OCI-LY3 (cell line): ENCODE data around the gene HTATIP2.

Experiments used
- EZH2phosphoT487 ChIP-seq: fragments of 200-600 bp; shearing (Covaris generic); IDR thresholded peaks from 2 replicates; pipeline ENCODE4 v1.6.1; 2018; ENCODE audit warnings: antibody characterized with exemption, mixed run types, low read depth
- TF ChIP-seq, protein P1 (sequence below): fragments of 200-600, 300-600 bp; sonication (generic); IDR thresholded peaks from 2 replicates; pipeline ENCODE4 v1.5.1; 2014; ENCODE audit warnings: antibody characterized with exemption, low read length, low read depth

- TF ChIP-seq, protein P1, sequence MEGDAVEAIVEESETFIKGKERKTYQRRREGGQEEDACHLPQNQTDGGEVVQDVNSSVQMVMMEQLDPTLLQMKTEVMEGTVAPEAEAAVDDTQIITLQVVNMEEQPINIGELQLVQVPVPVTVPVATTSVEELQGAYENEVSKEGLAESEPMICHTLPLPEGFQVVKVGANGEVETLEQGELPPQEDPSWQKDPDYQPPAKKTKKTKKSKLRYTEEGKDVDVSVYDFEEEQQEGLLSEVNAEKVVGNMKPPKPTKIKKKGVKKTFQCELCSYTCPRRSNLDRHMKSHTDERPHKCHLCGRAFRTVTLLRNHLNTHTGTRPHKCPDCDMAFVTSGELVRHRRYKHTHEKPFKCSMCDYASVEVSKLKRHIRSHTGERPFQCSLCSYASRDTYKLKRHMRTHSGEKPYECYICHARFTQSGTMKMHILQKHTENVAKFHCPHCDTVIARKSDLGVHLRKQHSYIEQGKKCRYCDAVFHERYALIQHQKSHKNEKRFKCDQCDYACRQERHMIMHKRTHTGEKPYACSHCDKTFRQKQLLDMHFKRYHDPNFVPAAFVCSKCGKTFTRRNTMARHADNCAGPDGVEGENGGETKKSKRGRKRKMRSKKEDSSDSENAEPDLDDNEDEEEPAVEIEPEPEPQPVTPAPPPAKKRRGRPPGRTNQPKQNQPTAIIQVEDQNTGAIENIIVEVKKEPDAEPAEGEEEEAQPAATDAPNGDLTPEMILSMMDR = no peak
- no peak for TF ChIP-seq EZH2phosphoT487
Observed at GRCh38 chr11:20351136-20351535, 12.4 kb upstream of the HTATIP2 start.
